DMS153 treated with DMSO at 0.1 percent for 48 hours (cell line): ENCODE results near the gene ADCK1.
"Not testable (repeated sequence)": the region's sequence is repeated elsewhere in the genome, so short reads cannot be mapped to it uniquely, and the experiment has no call there.

Experiments used
- DNase-seq: peaks from one replicate; lab custom pipeline; 2025; ENCODE audit not compliant: unreplicated experiment; lab: John Stamatoyannopoulos, UW

Gene ADCK1

GRCh38 chr14:77808250-77808649 is 8.3 kb downstream of the ADCK1 start:
- no peak for DNase-seq

- DNase-seq = no peak
Measured at GRCh38 chr14:77809011-77809410, 9.1 kb downstream of the ADCK1 start.

GRCh38 chr14:77812028-77812427 is 12.1 kb downstream of the ADCK1 start:
- no peak for DNase-seq

- not testable (repeated sequence) for DNase-seq
Measured at GRCh38 chr14:77812682-77813081, 12.8 kb downstream of the ADCK1 start.

GRCh38 chr14:77822307-77822706 is 22.4 kb downstream of the ADCK1 start:
- no peak for DNase-seq

- DNase-seq = no peak
Measured at GRCh38 chr14:77822741-77823140, 22.8 kb downstream of the ADCK1 start.

GRCh38 chr14:77823378-77823777 is 23.5 kb downstream of the ADCK1 start:
- DNase-seq = no peak

- DNase-seq = no peak
Measured at GRCh38 chr14:77825895-77826519, 26.1 kb downstream of the ADCK1 start.

GRCh38 chr14:77830692-77831091 is 30.8 kb downstream of the ADCK1 start:
- DNase-seq = no peak

- no peak for DNase-seq
Measured at GRCh38 chr14:77832297-77832696, 32.4 kb downstream of the ADCK1 start.

GRCh38 chr14:77837926-77838325 is 38.0 kb downstream of the ADCK1 start:
- no peak for DNase-seq

GRCh38 chr14:77838831-77839511 is 39.1 kb downstream of the ADCK1 start:
- DNase-seq = no peak

GRCh38 chr14:77843195-77843594 is 43.3 kb downstream of the ADCK1 start:
- DNase-seq = no peak

- DNase-seq = no peak
Measured at GRCh38 chr14:77843651-77844050, 43.7 kb downstream of the ADCK1 start.

- DNase-seq = no peak
Measured at GRCh38 chr14:77844802-77845201, 44.9 kb downstream of the ADCK1 start.

GRCh38 chr14:77848031-77848430 is 48.1 kb downstream of the ADCK1 start:
- no peak for DNase-seq

- no peak for DNase-seq
Measured at GRCh38 chr14:77849711-77850110, 49.8 kb downstream of the ADCK1 start.

GRCh38 chr14:77853919-77854318 is 54.0 kb downstream of the ADCK1 start:
- no peak for DNase-seq

- no peak for DNase-seq
Measured at GRCh38 chr14:77856941-77857340, 57.0 kb downstream of the ADCK1 start.

GRCh38 chr14:77859934-77860570 is 60.1 kb downstream of the ADCK1 start:
- no peak for DNase-seq

- no peak for DNase-seq
Measured at GRCh38 chr14:77861201-77861600, 61.3 kb downstream of the ADCK1 start.

- DNase-seq = no peak
Measured at GRCh38 chr14:77862154-77862786, 62.4 kb downstream of the ADCK1 start.
